Mucosa of descending colon (tissue), 3 donors: Measurements from ENCODE around the gene C2orf68. TPM values are rescaled to one million over a fixed set of nuclear protein-coding genes. Genes with fewer than 3 reads are reported as not detected.
"Not testable (repeated sequence)": the region's sequence is repeated elsewhere in the genome, so short reads cannot be mapped to it uniquely, and the experiment has no call there.

Experiments used
- ATAC-seq: fragments of 200-7000 bp; cut with Tn5 transposase; one replicate; pipeline ENCODE4 v1.9.1; 2020; ENCODE audit warnings: mild to moderate bottlenecking, moderate library complexity
- DNase-seq, 3 donors: peaks; one replicate each; pipeline ENCODE4 v3.0.0-alpha.2; 2020
- H3K36me3 ChIP-seq: fragments of 200-600 bp; one replicate; pipeline ENCODE4 v1.8.0; 2021; ENCODE audit warnings: low read depth, mild to moderate bottlenecking
- H3K4me1 ChIP-seq: fragments of 200-600 bp; one replicate; pipeline ENCODE4 v1.8.0; 2021; ENCODE audit warnings: low read depth, mild to moderate bottlenecking
- H3K4me3 ChIP-seq: fragments of 200-600 bp; one replicate; pipeline ENCODE4 v1.8.0; 2021; ENCODE audit warnings: mild to moderate bottlenecking
- H3K9me3 ChIP-seq: fragments of 200-600 bp; one replicate; pipeline ENCODE4 v1.8.0; 2021; ENCODE audit warnings: mild to moderate bottlenecking
- intact Hi-C, 2 donors: fragments of 100-400 bp; cut with DNase I in 1 of 2; cut with micrococcal nuclease in 1 of 2; formaldehyde crosslinking; loops; one replicate each; pipeline versions ENCODE4 v1.11.0 to v1.11.1; 2022; cut with DNase I, micrococcal nuclease
- total RNA-seq, 3 donors: library from RNA; stranded (reverse); fragmentation: NEBNext Ultra II Directional in 2 of 3; extraction: Animal tissue kit (Norgen Biotek cat#: 25700) in 2 of 3; gene quantifications; one replicate each; pipeline versions ENCODE4 v1.2.1 to v1.2.4, GENCODE V29; 2021 to 2023
- TF ChIP-seq, protein P1 (sequence below): fragments of 200-600 bp; IDR thresholded peaks from one replicate; pipeline ENCODE4 v1.8.0; 2022; ENCODE audit warnings: antibody characterized with exemption, mild to moderate bottlenecking
- donor health status: DM: no; HTN: no; CAD: no; lungs with moderate emphysema.
- donor health status: DM: no; HTN: no; CAD: no.
- donor health status: DM: no; HTN: yes; CAD: no.

The C2orf68 gene
- total RNA-seq, 3 donors from 2014 or later = 36.4 to 45.5 (median 36.7) TPM

DNA sequence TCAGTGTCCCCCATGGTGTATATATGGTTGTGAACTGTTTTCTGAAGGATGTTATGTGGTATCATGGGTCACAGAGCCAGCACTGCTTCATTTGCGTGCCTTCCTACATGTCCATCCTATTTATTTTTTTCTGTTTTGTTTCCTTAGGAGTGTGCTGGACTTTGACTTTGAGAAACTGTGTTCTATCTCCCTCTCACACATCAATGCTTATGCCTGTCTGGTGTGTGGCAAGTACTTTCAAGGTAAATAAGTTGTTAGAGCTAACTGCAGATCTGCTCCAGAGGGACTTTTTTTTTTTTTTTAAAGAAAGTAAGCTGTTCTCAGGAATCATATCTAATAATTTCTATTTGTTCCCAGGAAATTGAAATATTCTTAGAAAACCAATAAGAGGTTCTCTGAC lies 9.5 kb upstream of the C2orf68 start:
- H3K9me3 ChIP-seq = no peaks in the 10 kb centered on the region
- H3K4me3 ChIP-seq = no peak overlapping the region
- H3K36me3 ChIP-seq = peaks cover 11% of the 10 kb centered on the region
- DNase-seq (no peak), ATAC-seq (peak; percentile 45)
- intact Hi-C loops = no loop called here
- TF ChIP-seq, protein P1, sequence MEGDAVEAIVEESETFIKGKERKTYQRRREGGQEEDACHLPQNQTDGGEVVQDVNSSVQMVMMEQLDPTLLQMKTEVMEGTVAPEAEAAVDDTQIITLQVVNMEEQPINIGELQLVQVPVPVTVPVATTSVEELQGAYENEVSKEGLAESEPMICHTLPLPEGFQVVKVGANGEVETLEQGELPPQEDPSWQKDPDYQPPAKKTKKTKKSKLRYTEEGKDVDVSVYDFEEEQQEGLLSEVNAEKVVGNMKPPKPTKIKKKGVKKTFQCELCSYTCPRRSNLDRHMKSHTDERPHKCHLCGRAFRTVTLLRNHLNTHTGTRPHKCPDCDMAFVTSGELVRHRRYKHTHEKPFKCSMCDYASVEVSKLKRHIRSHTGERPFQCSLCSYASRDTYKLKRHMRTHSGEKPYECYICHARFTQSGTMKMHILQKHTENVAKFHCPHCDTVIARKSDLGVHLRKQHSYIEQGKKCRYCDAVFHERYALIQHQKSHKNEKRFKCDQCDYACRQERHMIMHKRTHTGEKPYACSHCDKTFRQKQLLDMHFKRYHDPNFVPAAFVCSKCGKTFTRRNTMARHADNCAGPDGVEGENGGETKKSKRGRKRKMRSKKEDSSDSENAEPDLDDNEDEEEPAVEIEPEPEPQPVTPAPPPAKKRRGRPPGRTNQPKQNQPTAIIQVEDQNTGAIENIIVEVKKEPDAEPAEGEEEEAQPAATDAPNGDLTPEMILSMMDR = no peak
- peaks cover 25% of the 10 kb centered on the region for H3K4me1 ChIP-seq

DNA sequence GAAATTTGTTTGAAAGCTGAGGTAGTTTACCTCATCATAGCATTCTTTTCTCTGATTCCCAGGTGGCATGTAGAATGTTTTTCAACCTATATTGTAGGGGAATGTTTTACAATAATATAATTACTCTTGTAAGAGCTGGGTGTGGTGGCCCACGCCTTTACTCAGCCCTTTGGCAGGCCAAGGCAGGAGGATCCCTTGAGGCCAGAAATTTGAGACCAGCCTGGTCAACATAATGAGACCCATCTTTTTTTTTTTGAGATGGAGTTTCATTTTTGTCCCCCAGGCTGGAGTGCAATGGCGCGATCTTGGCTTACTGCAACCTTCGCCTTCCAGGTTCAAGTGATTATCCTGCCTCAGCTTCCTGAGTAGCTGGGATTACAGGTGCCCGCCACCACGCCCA lies 7.8 kb upstream of the C2orf68 start:
- no peaks in the 10 kb centered on the region for H3K36me3 ChIP-seq
- TF ChIP-seq, protein P1 = no peak
- ATAC-seq = no peak

DNA sequence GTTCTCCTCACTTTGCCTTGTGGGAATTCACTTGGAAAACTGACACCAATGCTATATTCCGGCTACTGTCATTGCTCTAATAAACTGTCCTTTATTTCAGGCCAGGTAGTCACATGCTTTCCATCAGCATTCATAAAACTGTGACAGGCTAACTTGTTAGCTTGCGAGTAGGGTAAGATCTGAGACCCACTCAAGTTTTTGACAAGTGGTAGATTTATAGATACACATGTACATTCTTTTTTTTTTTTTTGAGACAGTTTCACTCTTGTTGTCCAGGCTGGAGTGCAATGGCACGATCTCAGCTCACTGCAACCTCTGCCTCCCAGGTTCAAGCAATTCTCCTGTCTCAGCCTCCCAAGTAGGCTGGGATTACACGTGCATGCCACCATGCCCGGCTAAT lies 5.9 kb upstream of the C2orf68 start:
- DNase-seq, H3K36me3 ChIP-seq, intact Hi-C loops, ATAC-seq, H3K9me3 ChIP-seq, H3K4me3 ChIP-seq: not testable (repeated sequence)
- H3K4me1 ChIP-seq = peaks cover 28% of the 10 kb centered on the region

More for the DNA sequence above, 7.8 kb upstream of the C2orf68 start:
- intact Hi-C loops = no loop called here
- Histone ChIP-seq H3K9me3 (no peaks in the 10 kb centered on the region), H3K4me3 (no peak overlapping the region), H3K4me1 (peaks cover 28% of the 10 kb centered on the region)
- DNase-seq = peak in 2 of 3 donors; percentile 38 to 48

DNA sequence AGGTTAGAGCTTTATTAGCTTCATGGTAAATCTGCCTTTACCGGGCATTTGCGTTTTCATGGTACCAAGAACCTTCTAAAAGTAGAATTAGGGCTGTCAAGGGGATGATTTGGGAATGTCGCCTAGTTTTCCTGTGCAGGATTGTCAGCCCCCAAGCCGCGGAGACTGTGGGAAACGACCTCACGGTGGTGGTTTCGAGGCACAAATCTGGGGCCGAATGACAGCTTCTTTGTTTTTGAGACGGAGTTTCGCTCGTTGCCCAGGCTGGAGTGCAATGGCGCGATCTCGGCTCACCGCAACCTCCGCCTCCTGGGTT lies 3.5 kb upstream of the C2orf68 start:
- H3K4me1 ChIP-seq = peaks cover 33% of the 10 kb centered on the region
- no peaks in the 10 kb centered on the region for H3K36me3 ChIP-seq
- TF ChIP-seq, protein P1 = no peak
- H3K4me3 ChIP-seq = no peak overlapping the region
- intact Hi-C loops = no loop called here
- no peak for ATAC-seq
- H3K9me3 ChIP-seq = no peaks in the 10 kb centered on the region
- no peak for DNase-seq

DNA sequence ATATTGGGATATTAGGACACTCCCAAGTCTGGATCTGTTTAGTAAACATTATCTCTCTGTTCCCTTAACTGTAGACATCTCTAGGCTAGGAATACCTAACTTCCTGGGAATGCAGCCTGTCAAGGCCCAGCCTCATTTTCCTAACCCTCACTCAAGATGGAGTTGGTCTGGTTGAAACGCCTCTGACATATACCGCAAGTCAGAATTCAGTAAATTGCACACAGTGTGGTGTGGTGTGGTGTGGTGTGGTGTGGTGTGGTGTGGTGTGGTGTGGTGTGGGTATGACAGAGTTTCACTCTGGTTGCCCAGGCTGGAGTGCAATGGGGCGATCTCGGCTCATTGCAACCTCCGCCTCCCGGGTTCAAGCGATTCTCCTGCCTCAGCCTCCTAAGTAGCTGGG lies 2.9 kb upstream of the C2orf68 start:
- H3K36me3 ChIP-seq, DNase-seq, H3K4me3 ChIP-seq, H3K9me3 ChIP-seq, ATAC-seq, intact Hi-C loops: not testable (repeated sequence)
- H3K4me1 ChIP-seq = peaks cover 29% of the 10 kb centered on the region

DNA sequence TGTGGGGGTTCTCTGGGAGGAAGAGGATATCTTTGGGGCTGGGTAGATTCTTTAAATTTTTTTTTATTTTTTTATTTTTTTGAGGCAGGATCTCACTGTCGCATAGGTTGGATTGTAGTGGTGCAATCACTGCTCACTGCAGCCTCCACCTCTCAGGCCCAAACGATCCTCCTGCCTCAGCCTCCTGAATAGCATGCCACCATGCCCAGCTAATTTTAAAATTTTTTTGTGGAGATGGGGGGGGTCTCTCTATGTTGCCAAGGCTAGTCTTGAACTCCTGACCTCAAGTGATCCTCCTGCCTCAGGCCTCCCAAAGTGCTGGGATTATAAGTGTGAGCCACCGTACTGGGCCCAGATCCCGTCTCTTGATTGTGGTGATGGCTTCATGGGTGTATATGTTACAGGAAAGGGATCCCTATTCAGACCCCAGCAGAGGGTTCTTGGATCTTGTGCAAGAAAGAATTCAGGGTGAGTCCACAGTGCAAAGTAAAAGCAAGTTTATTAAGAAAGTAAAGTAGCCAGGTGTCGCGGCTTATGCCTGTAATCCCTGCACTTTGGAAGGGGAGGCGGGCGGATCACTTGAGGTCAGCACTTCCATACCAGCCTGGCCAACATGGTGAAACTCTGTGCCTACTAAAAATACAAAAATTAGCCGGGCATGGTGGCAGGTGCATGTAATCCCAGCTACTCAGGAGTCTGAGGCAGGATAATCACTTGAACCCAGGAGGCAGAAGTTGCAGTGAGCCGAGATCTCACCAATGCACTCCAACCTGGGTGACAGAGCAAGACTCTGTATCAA lies 2.0 kb upstream of the C2orf68 start:
- H3K9me3 ChIP-seq = no peaks in the 10 kb centered on the region
- H3K4me1 ChIP-seq = peaks cover 28% of the 10 kb centered on the region
- ATAC-seq (no peak), DNase-seq (no peak)
- TF ChIP-seq, protein P1 = no peak
- H3K4me3 ChIP-seq = no peak overlapping the region
- H3K36me3 ChIP-seq = no peaks in the 10 kb centered on the region
- intact Hi-C loops = no loop called here
